PFSK-1 (cell line): ENCODE measurements around the gene CNTN5.

Experiments used
- POLR2AphosphoS5 ChIP-seq: IDR thresholded peaks from 2 replicates; pipeline ENCODE4 v1.6.1; 2012; ENCODE audit warnings: low read depth, mild to moderate bottlenecking, control low read depth, low read length, moderate library complexity
- TF ChIP-seq, protein P1 (sequence below), 2 experiments: IDR thresholded peaks; 2 replicates each; pipeline versions ENCODE4 v1.6.1 to v1.8.0; 2011 to 2012; ENCODE audit warnings: low read depth in 2 of 2, low read length in 2 of 2, control low read depth in 1 of 2, inconsistent platforms in 1 of 2, mild to moderate bottlenecking in 1 of 2, moderate library complexity in 1 of 2; ENCODE audit not compliant: insufficient read depth in 1 of 2

DNA sequence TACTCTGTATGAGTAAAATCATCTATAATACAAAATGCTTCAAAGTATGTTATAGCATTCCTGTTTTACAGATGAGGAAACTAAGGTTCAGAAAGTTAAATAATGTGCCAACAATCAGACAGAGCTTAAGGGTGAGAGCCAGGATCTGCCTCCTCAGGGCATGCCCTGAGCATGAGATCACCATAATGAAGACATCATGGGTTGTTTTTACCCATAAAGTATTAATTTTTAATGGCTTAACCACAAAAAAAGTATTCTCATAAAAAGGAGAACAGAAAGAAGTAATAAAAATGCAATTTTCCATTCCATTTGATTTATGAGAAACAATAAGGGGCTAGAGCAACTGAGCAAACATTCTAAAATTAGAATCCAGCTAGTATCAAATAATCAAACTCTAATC is 1132.0 kb downstream of the CNTN5 start:
- no peak for TF ChIP-seq POLR2AphosphoS5
- TF ChIP-seq, protein P1, sequence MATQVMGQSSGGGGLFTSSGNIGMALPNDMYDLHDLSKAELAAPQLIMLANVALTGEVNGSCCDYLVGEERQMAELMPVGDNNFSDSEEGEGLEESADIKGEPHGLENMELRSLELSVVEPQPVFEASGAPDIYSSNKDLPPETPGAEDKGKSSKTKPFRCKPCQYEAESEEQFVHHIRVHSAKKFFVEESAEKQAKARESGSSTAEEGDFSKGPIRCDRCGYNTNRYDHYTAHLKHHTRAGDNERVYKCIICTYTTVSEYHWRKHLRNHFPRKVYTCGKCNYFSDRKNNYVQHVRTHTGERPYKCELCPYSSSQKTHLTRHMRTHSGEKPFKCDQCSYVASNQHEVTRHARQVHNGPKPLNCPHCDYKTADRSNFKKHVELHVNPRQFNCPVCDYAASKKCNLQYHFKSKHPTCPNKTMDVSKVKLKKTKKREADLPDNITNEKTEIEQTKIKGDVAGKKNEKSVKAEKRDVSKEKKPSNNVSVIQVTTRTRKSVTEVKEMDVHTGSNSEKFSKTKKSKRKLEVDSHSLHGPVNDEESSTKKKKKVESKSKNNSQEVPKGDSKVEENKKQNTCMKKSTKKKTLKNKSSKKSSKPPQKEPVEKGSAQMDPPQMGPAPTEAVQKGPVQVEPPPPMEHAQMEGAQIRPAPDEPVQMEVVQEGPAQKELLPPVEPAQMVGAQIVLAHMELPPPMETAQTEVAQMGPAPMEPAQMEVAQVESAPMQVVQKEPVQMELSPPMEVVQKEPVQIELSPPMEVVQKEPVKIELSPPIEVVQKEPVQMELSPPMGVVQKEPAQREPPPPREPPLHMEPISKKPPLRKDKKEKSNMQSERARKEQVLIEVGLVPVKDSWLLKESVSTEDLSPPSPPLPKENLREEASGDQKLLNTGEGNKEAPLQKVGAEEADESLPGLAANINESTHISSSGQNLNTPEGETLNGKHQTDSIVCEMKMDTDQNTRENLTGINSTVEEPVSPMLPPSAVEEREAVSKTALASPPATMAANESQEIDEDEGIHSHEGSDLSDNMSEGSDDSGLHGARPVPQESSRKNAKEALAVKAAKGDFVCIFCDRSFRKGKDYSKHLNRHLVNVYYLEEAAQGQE (IDR thresholded peaks at IDR 0.05; ENCODE audit: insufficient read depth in 1 of 2, low read depth in 2 of 2, low read length in 2 of 2): no peak
